Endothelial cell of umbilical vein (primary cell): ENCODE measurements around the gene TUB. TPM values are rescaled to one million over a fixed set of nuclear protein-coding genes. Genes with fewer than 3 reads are reported as not detected.

ENCODE experiments used
- BruUV-seq: library from RNA; stranded (reverse); fragments of 400-500 nt; replicated peaks from 2 replicates; lab custom pipeline; 2021; lab: Mats Ljungman, UMichigan
- CTCF ChIA-PET: fragments of 300-600, 350-600 bp; sonication (Branson Sonifier 250); formaldehyde crosslinking; loops from one replicate; lab custom pipeline; 2021; ENCODE audit warnings: antibody characterized with exemption, inconsistent platforms; lab: Charles Lee
- POLR2A ChIA-PET: fragments of 300-600, 350-600 bp; sonication (Branson Sonifier 250); formaldehyde crosslinking; loops from one replicate; lab custom pipeline; 2021; ENCODE audit warnings: antibody characterized with exemption, inconsistent platforms; lab: Charles Lee
- DNase-seq: peaks from one replicate; pipeline ENCODE4 v3.0.0-alpha.2; 2011; ENCODE audit warnings: low read depth, low spot score
- FAIRE-seq: peaks from 2 replicates; lab custom pipeline; 2011; peaks lifted over from hg19 to GRCh38; lab: Jason Lieb, UNC
- H2AFZ ChIP-seq: 2 replicates; pipeline ENCODE4 v1.6.0; 2012; ENCODE audit warnings: low read depth, low read length, control low read depth, inconsistent platforms
- H3K27ac ChIP-seq: 2 replicates; pipeline ENCODE4 v1.5.1; 2011; ENCODE audit warnings: low read depth, mild to moderate bottlenecking, control low read depth, low read length, moderate library complexity; ENCODE audit not compliant: insufficient read depth
- H3K27me3 ChIP-seq, 2 experiments: 2 replicates each; pipeline versions ENCODE4 v1.6.0 to v1.6.1; 2011; ENCODE audit warnings: low read length in 2 of 2, mixed read lengths in 1 of 2; ENCODE audit not compliant: control insufficient read depth in 2 of 2, insufficient read depth in 2 of 2
- H3K36me3 ChIP-seq, 2 experiments: 2 replicates in 1 of 2; 3 replicates in 1 of 2; pipeline ENCODE4 v1.5.1; 2011; ENCODE audit warnings: low read length in 2 of 2, mild to moderate bottlenecking in 1 of 2, moderate library complexity in 1 of 2; ENCODE audit not compliant: control insufficient read depth in 2 of 2, insufficient read depth in 2 of 2; ENCODE audit errors: extremely low read depth in 1 of 2
- H3K4me1 ChIP-seq: 3 replicates; pipeline ENCODE4 v1.5.1; 2011; ENCODE audit warnings: mild to moderate bottlenecking, low read length; ENCODE audit not compliant: control insufficient read depth, insufficient read depth; ENCODE audit errors: extremely low read depth
- H3K4me2 ChIP-seq: 2 replicates; pipeline ENCODE4 v1.6.1; 2011; ENCODE audit warnings: low read length, control low read depth, mixed read lengths; ENCODE audit not compliant: insufficient read depth
- H3K4me3 ChIP-seq, 3 experiments: fragments of 200-600 bp in 1 of 3; sonication (generic), shearing (Covaris generic) in 1 of 3; replicated peaks in 1 of 3; 2 replicates each; pipeline ENCODE4 v1.5.1; 2011 to 2016; ENCODE audit warnings: control low read depth in 3 of 3, low read length in 3 of 3, mild to moderate bottlenecking in 2 of 3, inconsistent platforms in 1 of 3, low read depth in 1 of 3, moderate library complexity in 1 of 3; ENCODE audit not compliant: insufficient read depth in 1 of 3
- H3K79me2 ChIP-seq: 2 replicates; pipeline ENCODE4 v1.6.0; 2012; ENCODE audit warnings: low read length, inconsistent platforms; ENCODE audit not compliant: control insufficient read depth, insufficient read depth
- H3K9ac ChIP-seq: replicated peaks from 2 replicates; pipeline ENCODE3; 2011; ENCODE audit warnings: low read length, control low read depth; ENCODE audit not compliant: insufficient read depth; ENCODE audit errors: extremely low read depth
- H3K9me1 ChIP-seq: replicated peaks from 3 replicates; pipeline ENCODE4 v1.6.0; 2011; ENCODE audit warnings: mild to moderate bottlenecking, low read length; ENCODE audit not compliant: control insufficient read depth, insufficient read depth; ENCODE audit errors: extremely low read depth
- H3K9me3 ChIP-seq: replicated peaks from 2 replicates; pipeline ENCODE4 v1.5.1; 2012; ENCODE audit warnings: low read length, inconsistent platforms; ENCODE audit not compliant: control insufficient read depth, insufficient read depth
- H4K20me1 ChIP-seq: replicated peaks from 2 replicates; pipeline ENCODE3; 2011; ENCODE audit warnings: mild to moderate bottlenecking, low read length; ENCODE audit not compliant: control insufficient read depth, insufficient read depth; ENCODE audit errors: extremely low read depth
- EZH2 ChIP-seq: IDR thresholded peaks from 2 replicates; pipeline ENCODE4 v1.6.1; 2012; ENCODE audit warnings: borderline replicate concordance, low read depth, mild to moderate bottlenecking, moderate library complexity, low read length, inconsistent platforms; ENCODE audit not compliant: severe bottlenecking
- FOS ChIP-seq: IDR thresholded peaks from 2 replicates; pipeline ENCODE4 v1.6.1; 2011; ENCODE audit warnings: mild to moderate bottlenecking, low read length, moderate library complexity, borderline replicate concordance; ENCODE audit not compliant: insufficient read depth
- GATA2 ChIP-seq: IDR thresholded peaks from 2 replicates; pipeline ENCODE4 v1.7.0; 2011; ENCODE audit warnings: low read depth, mild to moderate bottlenecking, moderate library complexity, mixed read lengths, low read length; ENCODE audit not compliant: insufficient read length, insufficient read depth
- JUN ChIP-seq: IDR thresholded peaks from 2 replicates; pipeline ENCODE4 v1.6.1; 2011; ENCODE audit warnings: borderline replicate concordance, low read depth; ENCODE audit not compliant: insufficient read length, insufficient read depth
- MYC ChIP-seq: IDR thresholded peaks from one replicate; pipeline ENCODE4 v1.6.1; 2011; ENCODE audit warnings: mild to moderate bottlenecking, low read depth, low read length
- POLR2A ChIP-seq: IDR thresholded peaks from 2 replicates; pipeline ENCODE4 v1.6.1; 2012; ENCODE audit warnings: low read depth, mild to moderate bottlenecking, control low read depth, low read length
- POLR2AphosphoS5 ChIP-seq: IDR thresholded peaks from 2 replicates; pipeline ENCODE4 v1.6.1; 2012; ENCODE audit warnings: low read depth, mild to moderate bottlenecking, control low read depth, low read length, moderate library complexity; ENCODE audit not compliant: insufficient read depth
- dilution Hi-C: fragments of 300-500 bp; cut with MboI; formaldehyde crosslinking; loops from one replicate; pipeline ENCODE4 v1.15.0; 2019; ENCODE audit warnings: low sequenced_read_pairs; ENCODE audit not compliant: extremely low pct_ligation_motif_present
- intact Hi-C: fragments of 100-400 bp; cut with micrococcal nuclease; formaldehyde crosslinking; loops from one replicate; pipeline ENCODE4 v1.10.0; 2022
- polyA plus RNA-seq, 4 experiments: library from polyadenylated mRNA; depleted of rRNA in 3 of 4; stranded (reverse) in 3 of 4; unstranded in 1 of 4; fragments of >200 nt; gene quantifications; 2 replicates each; pipeline versions ENCODE4 v1.2.1 to v1.2.3, GENCODE V29; 2011 to 2012; ENCODE audit warnings: missing spikeins in 1 of 4
- total RNA-seq: library from RNA; stranded (reverse); gene quantifications from 2 replicates; pipeline ENCODE4 v1.2.3, GENCODE V29; 2021
- TF ChIP-seq, protein P1 (sequence below), 2 donors: IDR thresholded peaks; 1 replicate in 1 of 2; 2 replicates in 1 of 2; pipeline ENCODE4 v1.5.1; 2011; ENCODE audit warnings: low read length in 2 of 2, mild to moderate bottlenecking in 2 of 2, moderate library complexity in 2 of 2, control low read depth in 1 of 2, inconsistent platforms in 1 of 2, low read depth in 1 of 2; ENCODE audit not compliant: insufficient read depth in 1 of 2; ENCODE audit errors: extremely low read depth in 1 of 2
- TF ChIP-seq, protein P2 (sequence below): IDR thresholded peaks from 2 replicates; pipeline ENCODE4 v1.6.1; 2011; ENCODE audit not compliant: insufficient read depth, insufficient read length

Gene TUB
- total and polyA plus RNA-seq, 2 donors (not counting 3 experiments of a cell fraction or from before 2014, with no cell fraction given), result 2.3 to 3.9 TPM

DNA sequence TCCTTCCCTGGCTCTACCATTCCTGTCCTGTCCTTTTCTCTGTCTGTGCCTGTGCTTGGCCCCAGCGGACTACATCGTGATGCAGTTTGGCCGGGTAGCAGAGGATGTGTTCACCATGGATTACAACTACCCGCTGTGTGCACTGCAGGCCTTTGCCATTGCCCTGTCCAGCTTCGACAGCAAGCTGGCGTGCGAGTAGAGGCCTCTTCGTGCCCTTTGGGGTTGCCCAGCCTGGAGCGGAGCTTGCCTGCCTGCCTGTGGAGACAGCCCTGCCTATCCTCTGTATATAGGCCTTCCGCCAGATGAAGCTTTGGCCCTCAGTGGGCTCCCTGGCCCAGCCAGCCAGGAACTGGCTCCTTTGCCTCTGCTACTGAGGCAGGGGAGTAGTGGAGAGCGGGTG lies 20.4 kb downstream of the TUB start:
- Histone ChIP-seq H3K9ac (no peak overlapping the region), H3K9me3 (no peaks in the 10 kb centered on the region), H3K4me1 (no peaks in the 10 kb centered on the region), H3K79me2 (no peaks in the 10 kb centered on the region), H4K20me1 (no peaks in the 10 kb centered on the region), H3K27me3 (no peaks in the 10 kb centered on the region), H2AFZ (no peak overlapping the region), H3K36me3 (no peaks in the 10 kb centered on the region), H3K4me3 (no peak overlapping the region), H3K4me2 (no peak overlapping the region), H3K9me1 (no peaks in the 10 kb centered on the region), H3K27ac (no peak overlapping the region)
- CTCF ChIA-PET, result interaction anchor here (17.5 to 20.3 kb wide), 2 partner anchors 68 to 94 kb away, joined by 528 to 822 read pairs; no protein-coding TSS in a partner anchor
- no TSS peak for BruUV-seq
- POLR2A ChIA-PET, result no interaction called here
- FAIRE-seq (no peak), DNase-seq (no peak)
- no peak for TF ChIP-seq JUN
- TF ChIP-seq MYC, result no peak
- TF ChIP-seq POLR2A, result no peak
- TF ChIP-seq FOS, result no peak
- TF ChIP-seq GATA2, result no peak
- no peak for TF ChIP-seq EZH2
- TF ChIP-seq, protein P1, sequence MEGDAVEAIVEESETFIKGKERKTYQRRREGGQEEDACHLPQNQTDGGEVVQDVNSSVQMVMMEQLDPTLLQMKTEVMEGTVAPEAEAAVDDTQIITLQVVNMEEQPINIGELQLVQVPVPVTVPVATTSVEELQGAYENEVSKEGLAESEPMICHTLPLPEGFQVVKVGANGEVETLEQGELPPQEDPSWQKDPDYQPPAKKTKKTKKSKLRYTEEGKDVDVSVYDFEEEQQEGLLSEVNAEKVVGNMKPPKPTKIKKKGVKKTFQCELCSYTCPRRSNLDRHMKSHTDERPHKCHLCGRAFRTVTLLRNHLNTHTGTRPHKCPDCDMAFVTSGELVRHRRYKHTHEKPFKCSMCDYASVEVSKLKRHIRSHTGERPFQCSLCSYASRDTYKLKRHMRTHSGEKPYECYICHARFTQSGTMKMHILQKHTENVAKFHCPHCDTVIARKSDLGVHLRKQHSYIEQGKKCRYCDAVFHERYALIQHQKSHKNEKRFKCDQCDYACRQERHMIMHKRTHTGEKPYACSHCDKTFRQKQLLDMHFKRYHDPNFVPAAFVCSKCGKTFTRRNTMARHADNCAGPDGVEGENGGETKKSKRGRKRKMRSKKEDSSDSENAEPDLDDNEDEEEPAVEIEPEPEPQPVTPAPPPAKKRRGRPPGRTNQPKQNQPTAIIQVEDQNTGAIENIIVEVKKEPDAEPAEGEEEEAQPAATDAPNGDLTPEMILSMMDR (IDR thresholded peaks at IDR 0.05; ENCODE audit: extremely low read depth in 1 of 2, insufficient read depth in 1 of 2, low read depth in 1 of 2, low read length in 2 of 2), result no peak
- TF ChIP-seq, protein P2, sequence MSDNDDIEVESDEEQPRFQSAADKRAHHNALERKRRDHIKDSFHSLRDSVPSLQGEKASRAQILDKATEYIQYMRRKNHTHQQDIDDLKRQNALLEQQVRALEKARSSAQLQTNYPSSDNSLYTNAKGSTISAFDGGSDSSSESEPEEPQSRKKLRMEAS, result no peak
- no peak for TF ChIP-seq POLR2AphosphoS5
- dilution Hi-C loops (no loop called here), intact Hi-C loops (no loop called here)
